ENCODE measurements around the gene TSPEAR. TPM values are rescaled to one million over a fixed set of nuclear protein-coding genes. Genes with fewer than 3 reads are reported as not detected.

TSPEAR gene
- total and polyA plus RNA-seq, 9 of the 15 experiments (the other 6 are each of a cell fraction or from before 2014, with no cell fraction given): not detected

DNA sequence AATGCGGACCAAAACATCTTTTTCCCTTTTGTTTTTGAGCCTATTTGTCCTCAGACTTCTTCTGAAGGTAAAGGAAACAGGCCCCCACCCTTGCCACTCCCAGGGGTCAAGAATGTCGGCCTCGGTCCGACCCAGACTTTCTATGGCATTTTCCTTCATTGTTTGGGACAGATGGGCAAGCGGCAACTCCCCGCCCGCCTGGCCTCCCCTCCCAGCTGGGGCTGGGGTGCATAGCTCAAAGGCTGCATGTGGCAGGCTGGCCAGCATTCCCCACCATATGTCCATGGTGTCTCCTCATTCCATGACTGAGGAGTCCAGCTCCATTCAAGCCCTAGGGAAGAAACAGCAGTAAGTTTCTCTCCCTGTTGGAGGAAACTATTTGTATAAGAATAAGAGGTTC, 29.4 kb upstream of the TSPEAR start (continued):
- no peak for TF ChIP-seq MEIS2 (IDR thresholded peaks at IDR 0.05; ENCODE audit: partially characterized antibody)
- TF ChIP-seq PHB2 (IDR thresholded peaks at IDR 0.05; ENCODE audit: low read depth): no peak
- TF ChIP-seq ERF (CRISPR knock-in tag; IDR thresholded peaks at IDR 0.05): no peak
- no peak for TF ChIP-seq NFIX (CRISPR knock-in tag; IDR thresholded peaks at IDR 0.05; ENCODE audit: low read depth)

DNA sequence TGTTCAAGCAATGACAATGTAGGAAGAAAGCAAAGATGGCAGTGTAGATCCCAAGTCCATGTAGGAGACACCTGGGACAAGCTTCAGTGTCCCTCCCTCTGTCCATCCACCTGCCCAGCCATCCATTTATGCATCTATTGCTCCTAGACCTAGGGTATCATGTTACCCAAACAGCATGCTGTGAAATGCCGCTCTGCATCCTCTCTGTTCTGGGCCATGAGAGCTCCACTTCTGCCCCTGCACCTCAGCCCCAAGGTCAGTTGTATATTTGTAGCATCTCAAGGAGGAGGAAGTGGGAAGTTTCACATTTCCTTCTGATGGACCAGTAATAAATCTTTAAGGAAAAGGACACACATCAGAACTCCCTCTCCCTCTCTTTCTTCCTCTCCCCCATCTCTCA, 27.9 kb upstream of the TSPEAR start:
- in situ Hi-C loops (cut with MboI): no loop called here
- no peak for FAIRE-seq
- Histone ChIP-seq H4K20me1 (replicated peaks; ENCODE audit: control insufficient read depth, insufficient read depth, low read length) (0 out of 2 replicates have a peak, but pooled peaks cover 5% of the 10 kb centered on the region), H3K79me2 (ENCODE audit: control insufficient read depth, insufficient read depth, low read length) (no peaks in the 10 kb centered on the region), H3K9ac (ENCODE audit: insufficient read depth in 1 of 2, low read depth in 2 of 2, low read length in 2 of 2) (no peak overlapping the region), H3K27ac (ENCODE audit: extremely low read depth, low read depth, low read length) (no peak overlapping the region), H3K4me3 (no peak overlapping the region), H2AFZ (ENCODE audit: low read depth, low read length) (no peak overlapping the region), H3K4me2 (ENCODE audit: insufficient read depth, low read length) (no peak overlapping the region), H3K4me1 (replicated peaks in 1 of 2; ENCODE audit: control insufficient read depth in 2 of 2, insufficient read depth in 2 of 2, low read length in 2 of 2) (peaks cover 0 to 7% of the 10 kb centered on the region in 2 experiments; a peak in 1 of 5 replicates), H3K36me3 (ENCODE audit: control insufficient read depth, insufficient read depth, low read length) (no peaks in the 10 kb centered on the region), H3K9me3 (replicated peaks; ENCODE audit: control insufficient read depth, insufficient read depth, low read depth, low read length) (no peaks in the 10 kb centered on the region), H3K9me1 (ENCODE audit: control insufficient read depth, insufficient read depth, low read length) (no peaks in the 10 kb centered on the region), H3K27me3 (ENCODE audit: control insufficient read depth in 2 of 2, insufficient read depth in 2 of 2, low read length in 2 of 2) (peaks cover 28 to 36% of the 10 kb centered on the region in 2 experiments)
- no TSS peak for BruUV-seq (replicated peaks)
- CTCF ChIA-PET (ENCODE audit: low intra/inter-chr PET ratio): no interaction called here
- DNase-seq (ENCODE audit: extremely low read depth in 1 of 4, low spot score in 3 of 4): no peak
- POLR2A ChIA-PET: interaction anchor here (0.6 to 2.1 kb wide), 6 partner anchors 9 to 335 kb away, joined by 3 to 10 read pairs (median 3); no protein-coding TSS in a partner anchor
- TF ChIP-seq FOSL1 (tag; conservative IDR thresholded peaks at IDR 0.05) (no peak), CREB5 (CRISPR knock-in tag; IDR thresholded peaks at IDR 0.05) (no peak), C11orf30 (IDR thresholded peaks at IDR 0.05; ENCODE audit: low read depth) (no peak), ETV6 (IDR thresholded peaks at IDR 0.05; ENCODE audit: borderline replicate concordance in 1 of 2, low read depth in 2 of 2, low read length in 1 of 2) (no peak), ETV6 (CRISPR knock-in tag; IDR thresholded peaks at IDR 0.05; ENCODE audit: borderline replicate concordance) (no peak)
- TF ChIP-seq, protein P1, sequence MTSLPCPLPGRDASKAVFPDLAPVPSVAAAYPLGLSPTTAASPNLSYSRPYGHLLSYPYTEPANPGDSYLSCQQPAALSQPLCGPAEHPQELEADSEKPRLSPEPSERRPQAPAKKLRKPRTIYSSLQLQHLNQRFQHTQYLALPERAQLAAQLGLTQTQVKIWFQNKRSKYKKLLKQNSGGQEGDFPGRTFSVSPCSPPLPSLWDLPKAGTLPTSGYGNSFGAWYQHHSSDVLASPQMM (CRISPR knock-in tag; IDR thresholded peaks at IDR 0.05): no peak
- ATAC-seq: no peak
- intact Hi-C loops (cut with micrococcal nuclease): no loop called here
- WGBS (ENCODE audit: insufficient coverage, low coverage, missing lambda C conversion rate): 0% methylated on average over 1 of the region's 1 CpG
